B cell (primary cell): Measurements from ENCODE around the gene LAIR2. TPM values are rescaled to one million over a fixed set of nuclear protein-coding genes. Genes with fewer than 3 reads are reported as not detected.

Source experiments
- ATAC-seq: fragments of 200-7000 bp; cut with Tn5 transposase; one replicate; pipeline ENCODE4 v1.10.0; 2021; ENCODE audit warnings: low read depth, mild to moderate bottlenecking, moderate number of reproducible peaks, moderate library complexity
- CTCF ChIA-PET: fragments of 350-600 bp; sonication (Branson Sonifier 250); formaldehyde crosslinking; loops from one replicate; lab custom pipeline; 2021; ENCODE audit warnings: antibody characterized with exemption, inconsistent platforms; lab: Charles Lee
- POLR2A ChIA-PET: fragments of 350-600 bp; sonication (Branson Sonifier 250); formaldehyde crosslinking; loops from one replicate; lab custom pipeline; 2021; ENCODE audit warnings: antibody characterized with exemption; lab: Charles Lee
- DNase-seq: peaks from one replicate; pipeline ENCODE4 v3.0.0; 2013
- H2AFZ ChIP-seq: 2 replicates; pipeline ENCODE4 v1.6.1; 2012; ENCODE audit warnings: mild to moderate bottlenecking, low read depth, low read length; ENCODE audit not compliant: insufficient read depth, poor library complexity, severe bottlenecking
- H3K27ac ChIP-seq, 2 donors: 1 replicate in 1 of 2; 2 replicates in 1 of 2; pipeline ENCODE4 v1.5.1; 2012 to 2013; ENCODE audit warnings: low read length in 2 of 2, mild to moderate bottlenecking in 2 of 2, moderate library complexity in 1 of 2
- H3K27me3 ChIP-seq, 4 experiments: fragments of 200-600 bp in 1 of 4; sonication (generic) in 1 of 4; replicated peaks in 1 of 4; 1 replicate in 2 of 4; 2 replicates in 2 of 4; pipeline versions ENCODE4 v1.6.1 to v1.7.0; 2013 to 2016; ENCODE audit warnings: low read length in 3 of 4, mild to moderate bottlenecking in 2 of 4, mixed read lengths in 1 of 4, moderate library complexity in 1 of 4; ENCODE audit not compliant: insufficient read depth in 4 of 4, control insufficient read depth in 3 of 4; ENCODE audit errors: control extremely low read depth in 1 of 4
- H3K36me3 ChIP-seq, 2 experiments: replicated peaks in 1 of 2; 1 replicate in 1 of 2; 2 replicates in 1 of 2; pipeline versions ENCODE4 v1.6.1 to v1.7.1; 2013; ENCODE audit warnings: low read length in 1 of 2; ENCODE audit not compliant: insufficient read depth in 2 of 2, control insufficient read depth in 1 of 2; ENCODE audit errors: control extremely low read depth in 1 of 2, extremely low read depth in 1 of 2
- H3K4me1 ChIP-seq, 2 donors: fragments of 200-600 bp in 1 of 2; sonication (generic) in 1 of 2; 1 replicate in 1 of 2; 2 replicates in 1 of 2; pipeline versions ENCODE4 v1.5.1 to v1.6.1; 2013 to 2017; ENCODE audit warnings: low read length in 2 of 2; ENCODE audit not compliant: control insufficient read depth in 2 of 2, insufficient read depth in 2 of 2
- H3K4me2 ChIP-seq: replicated peaks from 2 replicates; pipeline ENCODE3; 2012; ENCODE audit warnings: mild to moderate bottlenecking, low read depth, low read length; ENCODE audit not compliant: poor library complexity, severe bottlenecking
- H3K4me3 ChIP-seq, 5 experiments: fragments of 200-600 bp in 1 of 5; sonication (generic) in 1 of 5; 1 replicate in 3 of 5; 2 replicates in 2 of 5; pipeline versions ENCODE4 v1.5.1 to v1.7.0; 2011 to 2016; ENCODE audit warnings: low read length in 4 of 5, mild to moderate bottlenecking in 4 of 5, low read depth in 2 of 5, control low read depth in 1 of 5, moderate library complexity in 1 of 5; ENCODE audit not compliant: insufficient read depth in 1 of 5; ENCODE audit errors: control extremely low read depth in 1 of 5, extremely low read depth in 1 of 5
- H3K79me2 ChIP-seq: fragments of 200-600 bp; sonication (generic); one replicate; pipeline ENCODE4 v1.6.0; 2016; ENCODE audit warnings: low read length; ENCODE audit not compliant: control insufficient read depth, insufficient read depth
- H3K9ac ChIP-seq: fragments of 200-600 bp; sonication (generic); 2 replicates; pipeline ENCODE4 v1.6.1; 2017; ENCODE audit warnings: mild to moderate bottlenecking, low read length, moderate library complexity
- H3K9me3 ChIP-seq, 3 donors: one replicate each; pipeline versions ENCODE4 v1.6.1 to v1.7.1; 2013; ENCODE audit warnings: low read length in 2 of 3; ENCODE audit not compliant: control insufficient read depth in 2 of 3, insufficient read depth in 1 of 3; ENCODE audit errors: control extremely low read depth in 1 of 3
- H4K20me1 ChIP-seq: 2 replicates; pipeline ENCODE4 v1.6.0; 2012; ENCODE audit warnings: mild to moderate bottlenecking, low read length; ENCODE audit not compliant: insufficient read depth, control insufficient read depth, poor library complexity, severe bottlenecking
- H3K27ac Mint-ChIP-seq: one replicate; pipeline ENCODE4 v1.8.0; 2021; ENCODE audit warnings: mixed read lengths
- H3K27me3 Mint-ChIP-seq: one replicate; pipeline ENCODE4 v1.8.0; 2021; ENCODE audit warnings: mixed read lengths
- H3K4me1 Mint-ChIP-seq: one replicate; pipeline ENCODE4 v1.8.0; 2021; ENCODE audit warnings: mixed read lengths
- H3K4me3 Mint-ChIP-seq: one replicate; pipeline ENCODE4 v1.8.0; 2021; ENCODE audit warnings: mixed read lengths
- H3K9me3 Mint-ChIP-seq: one replicate; pipeline ENCODE4 v1.8.0; 2022; ENCODE audit warnings: mixed read lengths; ENCODE audit not compliant: insufficient read depth
- CTCF ChIP-seq: fragments of 200-600 bp; IDR thresholded peaks from one replicate; pipeline ENCODE4 v1.8.0; 2022; ENCODE audit warnings: antibody characterized with exemption, mild to moderate bottlenecking
- EZH2 ChIP-seq: IDR thresholded peaks from 2 replicates; pipeline ENCODE4 v1.6.1; 2012; ENCODE audit warnings: borderline replicate concordance, low read depth, mild to moderate bottlenecking, moderate library complexity, low read length; ENCODE audit not compliant: insufficient read depth, poor library complexity, severe bottlenecking
- WGBS: methylation state at CpG from one replicate; pipeline ENCODE4 v1.1.5; 2013; ENCODE audit warnings: missing lambda C conversion rate; ENCODE audit not compliant: insufficient coverage; 5-methylcytosine and 5-hydroxymethylcytosine counted together
- intact Hi-C: fragments of 100-400 bp; cut with micrococcal nuclease; formaldehyde crosslinking; loops from one replicate; pipeline ENCODE4 v1.10.0; 2022
- polyA plus RNA-seq: library from polyadenylated mRNA; depleted of rRNA; stranded (reverse); fragments of >200 nt; gene quantifications from 2 replicates; pipeline ENCODE4 v1.2.3, GENCODE V29; 2012
- total RNA-seq, 2 donors: library from RNA; stranded (reverse); fragments of 120-200 nt in 1 of 2; gene quantifications; 1 replicate in 1 of 2; 2 replicates in 1 of 2; pipeline versions ENCODE4 v1.2.3 to v1.2.4, GENCODE V29; 2013 to 2022

The LAIR2 gene
- total and polyA plus RNA-seq, 2 donors (not counting 1 experiment from before 2014, with no cell fraction given) = not detected

DNA sequence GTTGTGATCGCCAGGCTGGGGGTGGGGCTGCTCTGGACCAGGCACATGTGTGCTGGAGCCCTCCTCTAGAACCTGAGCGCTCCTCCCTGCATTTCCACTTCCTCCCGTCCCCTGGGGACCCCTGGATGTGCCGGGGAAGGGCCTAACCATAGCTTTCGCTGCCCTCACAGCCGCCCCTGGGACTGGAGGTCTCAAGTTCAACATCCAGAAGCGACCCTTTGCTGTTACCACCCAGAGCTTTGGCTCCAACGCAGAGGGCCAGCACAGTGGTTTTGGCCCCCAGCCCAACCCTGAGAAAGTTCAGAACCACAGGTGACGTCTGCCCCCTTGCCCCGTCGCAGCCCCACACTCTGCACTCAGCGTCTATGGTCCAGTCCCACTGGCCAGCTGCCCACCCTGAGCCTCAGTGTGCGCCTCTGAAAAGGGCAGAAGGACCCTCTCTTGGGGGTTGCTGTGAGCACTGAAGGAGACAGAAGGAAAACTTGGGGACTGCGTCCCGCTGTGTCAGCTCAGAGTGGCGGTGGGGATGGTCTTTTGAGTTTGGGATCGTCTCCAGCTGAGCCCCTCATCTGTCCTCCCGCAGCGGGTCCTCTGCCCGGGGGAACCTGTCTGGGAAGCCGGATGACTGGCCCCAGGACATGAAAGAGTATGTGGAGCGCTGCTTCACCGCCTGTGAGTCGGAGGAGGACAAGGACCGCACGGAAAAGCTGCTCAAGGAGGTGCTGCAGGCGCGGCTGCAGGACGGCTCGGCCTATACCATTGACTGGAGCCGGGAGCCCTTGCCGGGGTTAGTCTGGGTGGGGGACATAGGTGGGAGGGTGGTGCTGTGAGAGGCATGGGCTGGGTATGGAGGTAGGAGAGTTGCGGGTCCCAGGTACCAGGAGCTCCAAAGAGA, 47.6 kb upstream of the LAIR2 start:
- no peak for ATAC-seq
- H3K4me3 Mint-ChIP-seq = no peak overlapping the region

More for the DNA sequence above, 47.6 kb upstream of the LAIR2 start:
- Histone ChIP-seq H3K79me2 (peaks cover 93% of the 10 kb centered on the region), H3K4me3 (no peak overlapping the region), H2AFZ (no peak overlapping the region), H3K27ac (no peak overlapping the region), H3K4me1 (peaks cover 16 to 17% of the 10 kb centered on the region in 2 donors), H3K27me3 (no peaks in the 10 kb centered on the region), H3K9ac (no peak overlapping the region), H3K36me3 (peaks cover 1 to 95% of the 10 kb centered on the region in 2 experiments), H3K9me3 (no peaks in the 10 kb centered on the region), H4K20me1 (peaks cover 100% of the 10 kb centered on the region), H3K4me2 (no peak overlapping the region)
- POLR2A ChIA-PET = no interaction called here
- Mint-ChIP-seq H3K9me3 (no peaks in the 10 kb centered on the region), H3K27ac (no peak overlapping the region), H3K27me3 (no peaks in the 10 kb centered on the region), H3K4me1 (peaks cover 29% of the 10 kb centered on the region)
- 97% methylated on average over 33 of the region's 33 CpGs for WGBS
- no peak for TF ChIP-seq CTCF
- no peak for TF ChIP-seq EZH2
- DNase-seq = no peak
- CTCF ChIA-PET = no interaction called here
- intact Hi-C loops = no loop called here
